Endodermal cell (in vitro differentiated cells): ENCODE data around the gene ZNF845. TPM values are rescaled to one million over a fixed set of nuclear protein-coding genes. Genes with fewer than 3 reads are reported as not detected.
A peak's percentile ranks its signal among the peaks of the same experiment; 100 is the strongest.
"Not testable (repeated sequence)": the region's sequence is repeated elsewhere in the genome, so short reads cannot be mapped to it uniquely, and the experiment has no call there.

Experiments used
- DNase-seq: peaks from one replicate; pipeline ENCODE4 v3.0.0-alpha.2; 2017
- H3K27ac ChIP-seq: 2 replicates; pipeline ENCODE4 v1.5.1; 2013; ENCODE audit warnings: mild to moderate bottlenecking, low read depth, low read length, moderate library complexity
- H3K27me3 ChIP-seq: 2 replicates; pipeline ENCODE4 v1.6.1; 2013; ENCODE audit warnings: mild to moderate bottlenecking, low read length, moderate library complexity; ENCODE audit not compliant: insufficient read depth, control insufficient read depth, poor library complexity, severe bottlenecking
- H3K36me3 ChIP-seq: 2 replicates; pipeline ENCODE4 v1.7.0; 2013; ENCODE audit warnings: mild to moderate bottlenecking, low read length, moderate library complexity; ENCODE audit not compliant: control insufficient read depth, insufficient read depth
- H3K4me1 ChIP-seq: one replicate; pipeline ENCODE4 v1.7.0; 2013; ENCODE audit warnings: low read length; ENCODE audit not compliant: control insufficient read depth, insufficient read depth
- H3K4me3 ChIP-seq: 2 replicates; pipeline ENCODE4 v1.5.1; 2013; ENCODE audit warnings: mild to moderate bottlenecking, low read length, moderate library complexity
- H3K9ac ChIP-seq: 2 replicates; pipeline ENCODE4 v1.6.1; 2013; ENCODE audit warnings: mild to moderate bottlenecking, low read length, moderate library complexity; ENCODE audit not compliant: poor library complexity, severe bottlenecking; ENCODE audit errors: extremely low read depth
- H3K9me3 ChIP-seq: 2 replicates; pipeline ENCODE4 v1.6.1; 2013; ENCODE audit warnings: mild to moderate bottlenecking, low read length, moderate library complexity; ENCODE audit not compliant: control insufficient read depth
- H3K27ac Mint-ChIP-seq: 2 replicates; pipeline ENCODE4 v1.8.0; 2020; ENCODE audit warnings: mixed read lengths
- H3K27me3 Mint-ChIP-seq: 2 replicates; pipeline ENCODE4 v1.8.0; 2021; ENCODE audit warnings: mild to moderate bottlenecking, mixed read lengths; ENCODE audit not compliant: insufficient read depth
- H3K36me3 Mint-ChIP-seq: 2 replicates; pipeline ENCODE4 v1.8.0; 2020; ENCODE audit warnings: low read depth, mixed read lengths
- H3K4me1 Mint-ChIP-seq: 2 replicates; pipeline ENCODE4 v1.8.0; 2020; ENCODE audit warnings: mixed read lengths
- H3K4me3 Mint-ChIP-seq: 2 replicates; pipeline ENCODE4 v1.8.0; 2020; ENCODE audit warnings: mild to moderate bottlenecking, moderate library complexity, mixed read lengths
- H3K9me3 Mint-ChIP-seq: 2 replicates; pipeline ENCODE4 v1.8.0; 2020; ENCODE audit warnings: mild to moderate bottlenecking, mixed read lengths
- WGBS, 2 experiments: methylation state at CpG; one replicate each; pipeline versions ENCODE4 v1.1.5 to v1.1.7; 2013; ENCODE audit warnings: missing lambda C conversion rate in 2 of 2, mixed read lengths in 1 of 2; ENCODE audit not compliant: insufficient coverage in 1 of 2, insufficient read length in 1 of 2; 5-methylcytosine and 5-hydroxymethylcytosine counted together
- total RNA-seq, 2 donors: library from RNA; stranded (reverse); fragmentation: NEBNext Ultra II Directional in 1 of 2; extraction: Animal tissue kit (Norgen Biotek cat#: 25700) in 1 of 2; gene quantifications; 2 replicates in 1 of 2; 3 replicates in 1 of 2; pipeline ENCODE4 v1.2.1, GENCODE V29; 2021
- TF ChIP-seq, protein P1 (sequence below): fragments of 200-600 bp; sonication (generic); conservative IDR thresholded peaks from 2 replicates; pipeline ENCODE4 v1.5.0; 2021; ENCODE audit warnings: antibody characterized with exemption, mild to moderate bottlenecking

Gene ZNF845
- total RNA-seq, 2 donors from 2014 or later: 19.0 to 24.3 TPM

DNA sequence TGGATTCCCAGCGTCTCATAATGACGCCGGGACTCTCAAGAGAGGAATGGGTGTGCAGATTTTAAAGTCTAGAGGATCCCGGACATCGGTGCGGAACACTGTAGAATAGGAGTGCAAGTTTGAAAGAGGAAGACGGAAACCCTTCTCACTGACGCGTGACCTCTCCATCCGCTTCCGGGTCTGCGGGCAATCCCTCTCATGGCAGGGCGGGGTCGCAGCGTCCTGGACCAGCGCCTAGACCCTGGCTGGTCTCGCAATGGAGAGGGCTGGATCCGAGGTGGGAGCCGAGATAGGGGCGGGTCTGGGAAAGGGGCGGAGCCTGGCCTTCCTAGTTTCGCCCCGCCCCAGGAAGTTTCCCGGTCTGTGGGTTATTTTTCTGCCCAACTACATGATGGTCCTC, 4.6 kb upstream of the ZNF845 start:
- Mint-ChIP-seq H3K36me3 (peaks cover 7% of the 10 kb centered on the region), H3K4me1 (no peaks in the 10 kb centered on the region), H3K27ac (no peak overlapping the region), H3K27me3 (peaks cover 45% of the 10 kb centered on the region), H3K9me3 (peaks cover 53% of the 10 kb centered on the region), H3K4me3 (no peak overlapping the region)
- Histone ChIP-seq H3K9me3 (peaks cover 32% of the 10 kb centered on the region), H3K36me3 (no peaks in the 10 kb centered on the region), H3K27me3 (peaks cover 5% of the 10 kb centered on the region), H3K4me3 (no peak overlapping the region), H3K27ac (no peak overlapping the region), H3K4me1 (no peaks in the 10 kb centered on the region), H3K9ac (no peak overlapping the region)
- WGBS, 2 experiments: 90 to 96% methylated on average over 20 to 24 of the region's 24 CpGs
- peak; percentile 45 for DNase-seq
- TF ChIP-seq, protein P1, sequence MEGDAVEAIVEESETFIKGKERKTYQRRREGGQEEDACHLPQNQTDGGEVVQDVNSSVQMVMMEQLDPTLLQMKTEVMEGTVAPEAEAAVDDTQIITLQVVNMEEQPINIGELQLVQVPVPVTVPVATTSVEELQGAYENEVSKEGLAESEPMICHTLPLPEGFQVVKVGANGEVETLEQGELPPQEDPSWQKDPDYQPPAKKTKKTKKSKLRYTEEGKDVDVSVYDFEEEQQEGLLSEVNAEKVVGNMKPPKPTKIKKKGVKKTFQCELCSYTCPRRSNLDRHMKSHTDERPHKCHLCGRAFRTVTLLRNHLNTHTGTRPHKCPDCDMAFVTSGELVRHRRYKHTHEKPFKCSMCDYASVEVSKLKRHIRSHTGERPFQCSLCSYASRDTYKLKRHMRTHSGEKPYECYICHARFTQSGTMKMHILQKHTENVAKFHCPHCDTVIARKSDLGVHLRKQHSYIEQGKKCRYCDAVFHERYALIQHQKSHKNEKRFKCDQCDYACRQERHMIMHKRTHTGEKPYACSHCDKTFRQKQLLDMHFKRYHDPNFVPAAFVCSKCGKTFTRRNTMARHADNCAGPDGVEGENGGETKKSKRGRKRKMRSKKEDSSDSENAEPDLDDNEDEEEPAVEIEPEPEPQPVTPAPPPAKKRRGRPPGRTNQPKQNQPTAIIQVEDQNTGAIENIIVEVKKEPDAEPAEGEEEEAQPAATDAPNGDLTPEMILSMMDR: no peak

DNA sequence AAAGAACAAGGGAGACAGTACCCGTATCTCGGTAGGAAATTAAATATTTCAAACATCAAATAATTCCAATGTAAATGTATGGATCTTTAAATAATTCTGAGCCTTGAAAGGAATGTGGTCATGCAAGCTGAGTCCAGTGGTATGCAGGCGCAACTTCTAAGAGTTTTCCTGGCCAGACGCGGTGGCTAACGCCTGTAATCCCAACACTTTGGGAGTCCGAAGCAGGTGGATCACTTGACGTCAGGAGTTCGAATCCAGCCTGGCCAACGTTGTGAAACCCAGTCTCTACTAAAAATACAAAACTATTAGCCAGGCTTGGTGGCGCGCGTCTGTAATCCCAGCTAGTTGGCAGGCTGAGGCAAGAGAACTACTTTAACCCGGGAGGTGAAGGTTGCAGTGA, 1.1 kb upstream of the ZNF845 start:
- no peaks in the 10 kb centered on the region for H3K27me3 ChIP-seq
- H3K27me3 Mint-ChIP-seq: peaks cover 24% of the 10 kb centered on the region
- peaks cover 43% of the 10 kb centered on the region for H3K9me3 Mint-ChIP-seq
- peaks cover 12% of the 10 kb centered on the region for H3K36me3 Mint-ChIP-seq
- H3K27ac ChIP-seq: no peak overlapping the region
- H3K4me1 ChIP-seq: no peaks in the 10 kb centered on the region
- H3K27ac Mint-ChIP-seq: peak overlapping the region; percentile 48
- WGBS, 2 experiments: 89 to 91% methylated on average over 12 of the region's 14 CpGs
- peak overlapping the region; percentile 89 for H3K4me3 Mint-ChIP-seq
- no peak overlapping the region for H3K9ac ChIP-seq
- peaks cover 4% of the 10 kb centered on the region for H3K4me1 Mint-ChIP-seq
- TF ChIP-seq, protein P1: no peak
- H3K4me3 ChIP-seq: no peak overlapping the region
- DNase-seq: no peak
- H3K36me3 ChIP-seq: no peaks in the 10 kb centered on the region
- H3K9me3 ChIP-seq: peaks cover 12% of the 10 kb centered on the region

DNA sequence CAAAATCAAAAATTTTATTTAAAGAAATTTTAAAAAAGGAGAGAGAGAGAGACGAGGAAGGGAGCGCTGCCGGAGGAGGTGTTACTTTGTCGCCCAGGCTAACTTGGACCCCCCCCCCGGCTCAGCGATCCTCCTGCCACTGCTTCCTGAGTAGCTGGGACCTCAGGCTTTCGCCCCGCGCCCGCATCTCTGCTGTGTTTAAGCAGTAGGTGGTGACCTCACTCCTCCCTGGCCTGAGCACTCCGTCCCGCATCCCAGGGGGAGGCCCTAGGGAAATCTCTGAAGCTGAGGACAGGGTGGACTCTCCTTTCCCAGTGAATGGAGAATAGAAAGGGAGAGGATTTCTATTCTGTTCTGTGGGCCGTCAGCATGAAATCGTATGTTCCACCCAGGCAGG, 485 bp upstream of the ZNF845 start:
- Histone ChIP-seq H3K4me1 (no peaks in the 10 kb centered on the region), H3K36me3 (peaks cover 6% of the 10 kb centered on the region), H3K9me3 (peaks cover 12% of the 10 kb centered on the region), H3K27me3 (no peaks in the 10 kb centered on the region), H3K4me3 (peak overlapping the region; percentile 88), H3K27ac (no peak overlapping the region), H3K9ac (peak overlapping the region; percentile 32)
- peak overlapping the region; percentile 89 for H3K4me3 Mint-ChIP-seq
- H3K36me3 Mint-ChIP-seq: peaks cover 18% of the 10 kb centered on the region
- peaks cover 38% of the 10 kb centered on the region for H3K9me3 Mint-ChIP-seq
- H3K4me1 Mint-ChIP-seq: peaks cover 4% of the 10 kb centered on the region
- H3K27me3 Mint-ChIP-seq: peaks cover 22% of the 10 kb centered on the region
- peak overlapping the region; percentile 97 for H3K27ac Mint-ChIP-seq
- 16 to 30% methylated on average over 2 to 14 of the region's 14 CpGs for WGBS, 2 experiments
- TF ChIP-seq, protein P1: no peak
- DNase-seq: peak; percentile 87

DNA sequence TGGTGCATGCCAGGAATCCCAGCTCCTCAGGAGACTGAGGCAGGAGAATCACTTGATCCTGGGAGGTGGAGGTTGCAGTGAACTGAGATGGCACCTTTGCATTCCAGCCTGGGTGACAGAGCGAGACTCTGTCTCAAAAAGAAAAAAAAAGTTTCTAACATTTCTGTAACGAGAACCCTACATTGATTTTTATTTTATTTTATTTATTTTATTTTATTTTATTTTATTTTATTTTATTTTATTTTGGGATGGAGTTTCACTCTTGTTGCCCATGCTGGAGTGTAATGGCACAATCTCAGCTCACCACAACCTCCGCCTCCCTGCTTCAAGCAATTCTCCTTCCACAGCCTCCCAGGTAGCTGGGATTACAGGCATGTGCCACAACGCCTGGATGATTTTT, 10.9 kb downstream of the ZNF845 start:
- not testable (repeated sequence) for H3K4me3 ChIP-seq, H3K27me3 ChIP-seq, DNase-seq, H3K27ac Mint-ChIP-seq, H3K27me3 Mint-ChIP-seq, H3K27ac ChIP-seq, H3K4me1 ChIP-seq, H3K4me3 Mint-ChIP-seq, H3K4me1 Mint-ChIP-seq, H3K9ac ChIP-seq
- peaks cover 87% of the 10 kb centered on the region for H3K36me3 Mint-ChIP-seq
- Histone ChIP-seq H3K9me3 (peaks cover 22% of the 10 kb centered on the region), H3K36me3 (peaks cover 71% of the 10 kb centered on the region)
- WGBS, 2 experiments: 89% methylated on average over 3 of the region's 4 CpGs; no CpG with 5 or more reads in 1 of the 2 experiments
- peaks cover 29% of the 10 kb centered on the region for H3K9me3 Mint-ChIP-seq
